ENCODE measurements around the gene CCDC116. TPM values are rescaled to one million over a fixed set of nuclear protein-coding genes. Genes with fewer than 3 reads are reported as not detected.

CCDC116 gene
- total and polyA plus RNA-seq, 10 of the 15 experiments (the other 5 are each of a cell fraction or from before 2014, with no cell fraction given): 0.04 to 0.18 (median 0.04) TPM; not detected in 6

DNA sequence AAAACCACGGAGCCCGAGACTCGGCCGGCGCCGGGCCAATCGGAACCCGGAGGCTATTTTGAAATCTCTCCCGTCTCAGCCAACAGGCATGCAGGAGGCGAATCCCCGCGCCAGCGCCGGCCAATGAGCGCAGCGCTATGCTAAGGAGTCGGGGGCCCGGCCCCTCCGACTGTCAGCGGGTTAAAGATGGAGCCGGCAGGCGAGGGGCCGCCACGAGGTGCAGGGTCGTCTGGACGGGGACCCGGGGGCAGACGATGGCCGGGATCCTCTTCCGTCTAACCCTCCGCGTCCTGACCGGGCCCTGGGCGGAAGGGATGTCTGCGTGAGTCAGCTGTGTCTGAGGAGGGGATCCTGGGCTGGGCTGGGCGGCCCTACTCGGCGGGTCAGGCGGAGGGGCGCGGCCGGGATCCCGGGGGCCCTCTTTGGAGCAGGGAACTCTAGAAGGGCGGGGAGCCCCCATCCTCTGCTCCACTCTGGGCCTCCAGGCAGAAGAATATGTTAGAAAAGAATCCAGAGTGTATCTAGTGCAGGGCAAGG is 19.5 kb downstream of the CCDC116 start (continued):
- TF ChIP-seq, protein P1, sequence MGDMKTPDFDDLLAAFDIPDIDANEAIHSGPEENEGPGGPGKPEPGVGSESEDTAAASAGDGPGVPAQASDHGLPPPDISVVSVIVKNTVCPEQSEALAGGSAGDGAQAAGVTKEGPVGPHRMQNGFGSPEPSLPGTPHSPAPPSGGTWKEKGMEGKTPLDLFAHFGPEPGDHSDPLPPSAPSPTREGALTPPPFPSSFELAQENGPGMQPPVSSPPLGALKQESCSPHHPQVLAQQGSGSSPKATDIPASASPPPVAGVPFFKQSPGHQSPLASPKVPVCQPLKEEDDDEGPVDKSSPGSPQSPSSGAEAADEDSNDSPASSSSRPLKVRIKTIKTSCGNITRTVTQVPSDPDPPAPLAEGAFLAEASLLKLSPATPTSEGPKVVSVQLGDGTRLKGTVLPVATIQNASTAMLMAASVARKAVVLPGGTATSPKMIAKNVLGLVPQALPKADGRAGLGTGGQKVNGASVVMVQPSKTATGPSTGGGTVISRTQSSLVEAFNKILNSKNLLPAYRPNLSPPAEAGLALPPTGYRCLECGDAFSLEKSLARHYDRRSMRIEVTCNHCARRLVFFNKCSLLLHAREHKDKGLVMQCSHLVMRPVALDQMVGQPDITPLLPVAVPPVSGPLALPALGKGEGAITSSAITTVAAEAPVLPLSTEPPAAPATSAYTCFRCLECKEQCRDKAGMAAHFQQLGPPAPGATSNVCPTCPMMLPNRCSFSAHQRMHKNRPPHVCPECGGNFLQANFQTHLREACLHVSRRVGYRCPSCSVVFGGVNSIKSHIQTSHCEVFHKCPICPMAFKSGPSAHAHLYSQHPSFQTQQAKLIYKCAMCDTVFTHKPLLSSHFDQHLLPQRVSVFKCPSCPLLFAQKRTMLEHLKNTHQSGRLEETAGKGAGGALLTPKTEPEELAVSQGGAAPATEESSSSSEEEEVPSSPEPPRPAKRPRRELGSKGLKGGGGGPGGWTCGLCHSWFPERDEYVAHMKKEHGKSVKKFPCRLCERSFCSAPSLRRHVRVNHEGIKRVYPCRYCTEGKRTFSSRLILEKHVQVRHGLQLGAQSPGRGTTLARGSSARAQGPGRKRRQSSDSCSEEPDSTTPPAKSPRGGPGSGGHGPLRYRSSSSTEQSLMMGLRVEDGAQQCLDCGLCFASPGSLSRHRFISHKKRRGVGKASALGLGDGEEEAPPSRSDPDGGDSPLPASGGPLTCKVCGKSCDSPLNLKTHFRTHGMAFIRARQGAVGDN (IDR thresholded peaks at IDR 0.05): 0 out of 2 replicates have a peak, but pooled peaks have one; percentile 34
- TF ChIP-seq CHD2 (IDR thresholded peaks at IDR 0.05; ENCODE audit: borderline replicate concordance, low read depth, low read length): peak; percentile 47; the same call in 1 of the 2 replicates

DNA sequence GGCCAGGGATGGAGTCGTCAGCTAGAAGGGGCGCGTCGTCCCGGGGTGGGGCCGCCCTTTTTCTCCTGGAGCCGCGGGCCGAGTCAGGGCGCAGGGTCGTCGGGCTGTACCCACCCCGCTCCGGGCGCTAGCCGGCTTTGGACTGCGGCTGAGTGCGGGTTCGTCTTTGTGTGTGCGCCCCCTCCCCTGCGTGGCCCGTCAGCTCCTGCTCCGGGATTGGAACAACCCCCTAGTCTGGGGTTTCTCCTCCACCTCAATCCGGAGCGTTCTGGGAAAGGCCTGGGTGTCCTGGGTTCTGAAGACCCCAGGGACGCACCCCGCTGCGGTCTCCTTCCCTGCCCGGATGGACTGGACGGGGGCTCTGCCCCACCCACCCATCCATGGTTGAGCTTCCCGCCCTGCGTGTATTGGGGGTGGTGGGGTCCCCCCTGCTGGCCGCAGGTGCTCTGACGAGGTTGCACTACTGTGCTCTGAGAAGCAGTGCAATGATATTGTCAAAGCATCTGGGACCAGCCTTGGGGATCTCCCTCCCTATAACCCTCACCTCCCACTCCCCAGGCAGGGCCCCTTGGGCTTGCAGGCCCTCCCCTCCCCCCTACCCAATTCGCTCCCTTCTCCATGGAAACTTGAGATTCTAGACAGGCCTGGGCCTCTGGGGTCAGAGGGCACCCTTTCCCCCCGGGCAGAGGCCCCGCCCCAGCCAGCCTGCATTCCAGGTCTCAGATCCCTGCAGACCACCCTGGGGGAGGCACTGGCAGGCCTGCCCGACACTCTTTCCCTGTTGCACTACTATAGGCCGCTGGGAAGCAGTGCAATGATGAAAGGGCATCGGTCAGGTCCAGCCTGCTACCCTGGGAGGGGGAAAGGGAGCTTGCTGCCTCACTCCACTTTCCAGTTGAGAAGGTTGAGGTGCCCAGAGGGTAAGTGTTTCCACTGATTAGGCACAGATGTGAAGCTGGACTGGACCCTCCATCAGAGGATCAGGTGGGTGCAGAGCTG is 20.3 kb downstream of the CCDC116 start:
- DNase-seq (ENCODE audit: low read depth, low spot score) (no peak), ATAC-seq (peak; percentile 13), FAIRE-seq (no peak)
- Histone ChIP-seq H3K27ac (ENCODE audit: control insufficient read depth, insufficient read depth) (peak overlapping the region; percentile 82), H3K9me3 (replicated peaks; ENCODE audit: control insufficient read depth, insufficient read depth, low read length) (no peaks in the 10 kb centered on the region), H3K4me1 (ENCODE audit: control insufficient read depth, insufficient read depth, low read length) (peaks cover 3% of the 10 kb centered on the region), H3K79me2 (ENCODE audit: control insufficient read depth, insufficient read depth, low read length) (peaks cover 7% of the 10 kb centered on the region), H3K27me3 (replicated peaks in 1 of 2; ENCODE audit: control insufficient read depth in 2 of 2, insufficient read depth in 2 of 2, low read length in 1 of 2) (no peaks in the 10 kb centered on the region), H3K36me3 (ENCODE audit: control insufficient read depth in 2 of 2, insufficient read depth in 2 of 2, low read length in 1 of 2) (peaks cover 3% of the 10 kb centered on the region in 2 experiments), H3K4me2 (ENCODE audit: control insufficient read depth, insufficient read depth) (peak overlapping the region; percentile 90), H3K4me3 (peak overlapping the region; percentile 73), H2AFZ (ENCODE audit: control insufficient read depth, low read depth, low read length) (peak overlapping the region; percentile 90), H4K20me1 (ENCODE audit: control insufficient read depth, insufficient read depth) (no peaks in the 10 kb centered on the region), H3K9ac (ENCODE audit: control insufficient read depth, insufficient read depth, low read length) (peak overlapping the region; percentile 95)
- CTCF ChIA-PET: interaction anchor here (2.1 to 3.0 kb wide), 2 partner anchors 10 to 24 kb away, joined by 6 to 10 read pairs; partner anchors contain the start of gene YDJC
- in situ Hi-C loops (cut with MboI): no loop called here
- RAD21 ChIA-PET (ENCODE audit: unreplicated experiment): interaction anchor here (1.9 kb wide), 1 partner anchor 11 kb away, joined by 5 read pairs; the partner anchor contains the start of gene SDF2L1
- POLR2A ChIA-PET: interaction anchor here (0.5 to 1.6 kb wide), 7 partner anchors 11 to 181 kb away, joined by 3 to 6 read pairs (median 3); partner anchors contain the start of genes PPIL2 and SDF2L1
- intact Hi-C loops (cut with micrococcal nuclease; ENCODE audit: unreplicated experiment): no loop called here
- TF ChIP-seq GABPA (IDR thresholded peaks at IDR 0.05; ENCODE audit: low read depth): no peak
- TF ChIP-seq, protein P2, sequence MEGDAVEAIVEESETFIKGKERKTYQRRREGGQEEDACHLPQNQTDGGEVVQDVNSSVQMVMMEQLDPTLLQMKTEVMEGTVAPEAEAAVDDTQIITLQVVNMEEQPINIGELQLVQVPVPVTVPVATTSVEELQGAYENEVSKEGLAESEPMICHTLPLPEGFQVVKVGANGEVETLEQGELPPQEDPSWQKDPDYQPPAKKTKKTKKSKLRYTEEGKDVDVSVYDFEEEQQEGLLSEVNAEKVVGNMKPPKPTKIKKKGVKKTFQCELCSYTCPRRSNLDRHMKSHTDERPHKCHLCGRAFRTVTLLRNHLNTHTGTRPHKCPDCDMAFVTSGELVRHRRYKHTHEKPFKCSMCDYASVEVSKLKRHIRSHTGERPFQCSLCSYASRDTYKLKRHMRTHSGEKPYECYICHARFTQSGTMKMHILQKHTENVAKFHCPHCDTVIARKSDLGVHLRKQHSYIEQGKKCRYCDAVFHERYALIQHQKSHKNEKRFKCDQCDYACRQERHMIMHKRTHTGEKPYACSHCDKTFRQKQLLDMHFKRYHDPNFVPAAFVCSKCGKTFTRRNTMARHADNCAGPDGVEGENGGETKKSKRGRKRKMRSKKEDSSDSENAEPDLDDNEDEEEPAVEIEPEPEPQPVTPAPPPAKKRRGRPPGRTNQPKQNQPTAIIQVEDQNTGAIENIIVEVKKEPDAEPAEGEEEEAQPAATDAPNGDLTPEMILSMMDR (IDR thresholded peaks at IDR 0.05 in 2 of 3, conservative IDR thresholded peaks at IDR 0.05 in 1 of 3; ENCODE audit: control insufficient read depth in 2 of 3, extremely low read depth in 1 of 3, insufficient read depth in 1 of 3, low read depth in 3 of 3, low read length in 3 of 3): 0 out of 6 replicates have a peak, but pooled peaks of 1 of the 3 experiments have one; percentile 15
- WGBS (ENCODE audit: insufficient coverage, insufficient replicate concordance, low lambda C conversion rate, missing lambda C conversion rate): 13% methylated on average over 40 of the region's 40 CpGs
- SMC1A ChIA-PET (ENCODE audit: uncharacterized antibody, unreplicated experiment): interaction anchor here (0.8 to 2.4 kb wide), 3 partner anchors 11 to 285 kb away, joined by 3 to 8 read pairs (median 3); partner anchors contain the start of gene SDF2L1
- no TSS peak for BruUV-seq (replicated peaks)
